ENCODE results near the gene PFDN2.

PFDN2 gene

GRCh38 chr1:161117759-161118581 lies at the start of gene PFDN2, which contains the start of gene NIT1:
TSS of gene PFDN2 (minus strand) at chr1:161118037. CDS start at chr1:161118026, 11 bp downstream.
TSS of gene NIT1 (plus strand) at chr1:161118105. CDS start at chr1:161118177, 72 bp downstream.
- DNase-seq: peak; percentile 76

GRCh38 chr1:161166669-161167548 lies 49.1 kb upstream of the PFDN2 start:
- DNase-seq: peak; percentile 23

GRCh38 chr1:161165742-161166668 lies 48.2 kb upstream of the PFDN2 start, which contains the start of gene PPOX:
TSS of gene PPOX (plus strand) at chr1:161166426. CDS start at chr1:161166848, 422 bp downstream.
- peak; percentile 95 for DNase-seq

GRCh38 chr1:161164901-161165610 lies 47.2 kb upstream of the PFDN2 start:
- DNase-seq: no peak

GRCh38 chr1:161163793-161164192 lies 46.0 kb upstream of the PFDN2 start:
- no peak for DNase-seq

- DNase-seq: no peak
Observed at GRCh38 chr1:161162806-161163205, 45.0 kb upstream of the PFDN2 start.

- DNase-seq: no peak
Observed at GRCh38 chr1:161162052-161162451, 44.2 kb upstream of the PFDN2 start.

GRCh38 chr1:161161652-161162051 lies 43.8 kb upstream of the PFDN2 start:
- DNase-seq: no peak

GRCh38 chr1:161160671-161161145 lies 42.9 kb upstream of the PFDN2 start:
- no peak for DNase-seq

GRCh38 chr1:161159913-161160243 lies 42.0 kb upstream of the PFDN2 start:
- no peak for DNase-seq

- peak; percentile 87 for DNase-seq
Observed at GRCh38 chr1:161159087-161159912, 41.5 kb upstream of the PFDN2 start, which contains the start of gene USP21. TSS of gene USP21 (plus strand) at chr1:161159500. CDS start at chr1:161160641, 1,141 bp downstream.

GRCh38 chr1:161158316-161159010 lies 40.6 kb upstream of the PFDN2 start:
- no peak for DNase-seq

GRCh38 chr1:161157867-161158266 lies 40.0 kb upstream of the PFDN2 start:
- DNase-seq: no peak

- peak; percentile 87 for DNase-seq
Observed at GRCh38 chr1:161153682-161154337, 36.0 kb upstream of the PFDN2 start, which contains the start of gene UFC1. TSS of gene UFC1 (plus strand) at chr1:161153978. CDS start at chr1:161153998, 20 bp downstream.

- DNase-seq: no peak
Observed at GRCh38 chr1:161153176-161153575, 35.3 kb upstream of the PFDN2 start.

GRCh38 chr1:161145832-161146231 lies 28.0 kb upstream of the PFDN2 start:
- DNase-seq: no peak

- DNase-seq: no peak
Observed at GRCh38 chr1:161140755-161141400, 23.0 kb upstream of the PFDN2 start.

GRCh38 chr1:161139766-161140165 lies 21.9 kb upstream of the PFDN2 start:
- DNase-seq: peak; percentile 12

GRCh38 chr1:161138431-161138830 lies 20.6 kb upstream of the PFDN2 start:
- no peak for DNase-seq
